Suprapubic skin (tissue), 4 donors: ENCODE measurements around the gene ABCB11.

Experiments used
- CTCF ChIP-seq, 2 donors: fragments of 200-600 bp in 1 of 2; fragments of 450-650 bp in 1 of 2; sonication (generic) in 1 of 2; IDR thresholded peaks; one replicate each; pipeline ENCODE4 v1.5.1; 2016 to 2019; ENCODE audit warnings: antibody characterized with exemption in 2 of 2, mild to moderate bottlenecking in 1 of 2, moderate library complexity in 1 of 2
- EP300 ChIP-seq: sonication (generic); formaldehyde crosslinking; IDR thresholded peaks from one replicate; pipeline ENCODE4 v1.6.1; 2017; ENCODE audit warnings: antibody characterized with exemption
- POLR2A ChIP-seq, 2 donors: fragments of 450-650 bp; IDR thresholded peaks; one replicate each; pipeline ENCODE4 v1.6.1; 2017; ENCODE audit warnings: antibody characterized with exemption in 2 of 2, mild to moderate bottlenecking in 2 of 2, moderate library complexity in 2 of 2
- POLR2AphosphoS5 ChIP-seq, 3 donors: sonication (generic); formaldehyde crosslinking; IDR thresholded peaks; one replicate each; pipeline ENCODE4 v1.6.1; 2017; ENCODE audit warnings: antibody characterized with exemption in 3 of 3

DNA sequence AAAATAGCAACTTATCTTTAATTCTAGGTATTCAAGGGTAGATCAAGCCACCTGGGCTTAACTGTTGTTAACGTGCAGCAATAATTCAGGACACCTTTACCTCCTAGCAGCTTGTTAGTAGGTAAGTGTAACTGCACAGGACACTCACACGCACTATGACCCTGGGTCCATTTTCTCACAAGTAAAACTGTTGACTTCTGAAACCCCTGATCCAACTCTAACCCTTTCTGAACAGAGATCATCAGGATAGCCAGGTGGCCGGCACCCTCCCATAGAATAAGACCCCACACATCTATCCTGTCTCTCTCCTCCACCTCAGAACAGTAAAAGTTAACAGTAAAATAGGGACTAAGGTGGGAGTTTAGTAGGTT, 141.5 kb downstream of the ABCB11 start:
- TF ChIP-seq POLR2AphosphoS5 (IDR thresholded peaks at IDR 0.05) (no peak), CTCF (IDR thresholded peaks at IDR 0.05) (no peak), POLR2A (IDR thresholded peaks at IDR 0.05) (no peak), EP300 (no peak)
